Measurements from ENCODE around the gene TFF2.

Gene TFF2

GRCh38 chr21:42378418-42378817 lies 27.6 kb upstream of the TFF2 start:
- Histone ChIP-seq H3K4me3 (IDR thresholded peaks at IDR 0.05; ENCODE audit: insufficient read depth, low read depth, low read length) (no peak overlapping the region), H4K20me1 (ENCODE audit: insufficient read depth) (no peaks in the 10 kb centered on the region), H3K36me3 (ENCODE audit: insufficient read depth) (no peaks in the 10 kb centered on the region), H2AFZ (ENCODE audit: low read depth) (no peak overlapping the region), H3K79me2 (ENCODE audit: insufficient read depth, low read depth) (no peaks in the 10 kb centered on the region), H3K9ac (no peak overlapping the region), H3K4me2 (no peak overlapping the region), H3K4me1 (ENCODE audit: low read depth, poor library complexity, severe bottlenecking) (no peaks in the 10 kb centered on the region), H3K27ac (no peak overlapping the region), H3K27me3 (ENCODE audit: insufficient read depth, low read depth) (peaks cover 56% of the 10 kb centered on the region)
- TF ChIP-seq, protein P1, sequence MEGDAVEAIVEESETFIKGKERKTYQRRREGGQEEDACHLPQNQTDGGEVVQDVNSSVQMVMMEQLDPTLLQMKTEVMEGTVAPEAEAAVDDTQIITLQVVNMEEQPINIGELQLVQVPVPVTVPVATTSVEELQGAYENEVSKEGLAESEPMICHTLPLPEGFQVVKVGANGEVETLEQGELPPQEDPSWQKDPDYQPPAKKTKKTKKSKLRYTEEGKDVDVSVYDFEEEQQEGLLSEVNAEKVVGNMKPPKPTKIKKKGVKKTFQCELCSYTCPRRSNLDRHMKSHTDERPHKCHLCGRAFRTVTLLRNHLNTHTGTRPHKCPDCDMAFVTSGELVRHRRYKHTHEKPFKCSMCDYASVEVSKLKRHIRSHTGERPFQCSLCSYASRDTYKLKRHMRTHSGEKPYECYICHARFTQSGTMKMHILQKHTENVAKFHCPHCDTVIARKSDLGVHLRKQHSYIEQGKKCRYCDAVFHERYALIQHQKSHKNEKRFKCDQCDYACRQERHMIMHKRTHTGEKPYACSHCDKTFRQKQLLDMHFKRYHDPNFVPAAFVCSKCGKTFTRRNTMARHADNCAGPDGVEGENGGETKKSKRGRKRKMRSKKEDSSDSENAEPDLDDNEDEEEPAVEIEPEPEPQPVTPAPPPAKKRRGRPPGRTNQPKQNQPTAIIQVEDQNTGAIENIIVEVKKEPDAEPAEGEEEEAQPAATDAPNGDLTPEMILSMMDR (conservative IDR thresholded peaks at IDR 0.05; ENCODE audit: low read depth, low read length) = no peak

GRCh38 chr21:42377951-42378340 lies 27.2 kb upstream of the TFF2 start:
- Histone ChIP-seq H3K36me3 (ENCODE audit: insufficient read depth) (no peaks in the 10 kb centered on the region), H3K27ac (no peak overlapping the region), H4K20me1 (ENCODE audit: insufficient read depth) (no peaks in the 10 kb centered on the region), H2AFZ (ENCODE audit: low read depth) (no peak overlapping the region), H3K4me1 (ENCODE audit: low read depth, poor library complexity, severe bottlenecking) (no peaks in the 10 kb centered on the region), H3K27me3 (ENCODE audit: insufficient read depth, low read depth) (peaks cover 61% of the 10 kb centered on the region), H3K9ac (no peak overlapping the region), H3K4me3 (IDR thresholded peaks at IDR 0.05; ENCODE audit: insufficient read depth, low read depth, low read length) (no peak overlapping the region), H3K4me2 (no peak overlapping the region), H3K79me2 (ENCODE audit: insufficient read depth, low read depth) (no peaks in the 10 kb centered on the region)
- TF ChIP-seq, protein P1 (conservative IDR thresholded peaks at IDR 0.05; ENCODE audit: low read depth, low read length) = no peak

GRCh38 chr21:42377211-42377950 lies 26.6 kb upstream of the TFF2 start:
- H3K79me2 ChIP-seq (ENCODE audit: insufficient read depth, low read depth) = no peaks in the 10 kb centered on the region
- H3K27ac ChIP-seq = no peak overlapping the region
- no peaks in the 10 kb centered on the region for H3K4me1 ChIP-seq (ENCODE audit: low read depth, poor library complexity, severe bottlenecking)
- H3K36me3 ChIP-seq (ENCODE audit: insufficient read depth) = no peaks in the 10 kb centered on the region
- H3K4me2 ChIP-seq = no peak overlapping the region
- H3K9ac ChIP-seq = no peak overlapping the region
- peaks cover 66% of the 10 kb centered on the region for H3K27me3 ChIP-seq (ENCODE audit: insufficient read depth, low read depth)
- H4K20me1 ChIP-seq (ENCODE audit: insufficient read depth) = no peaks in the 10 kb centered on the region
- no peak overlapping the region for H2AFZ ChIP-seq (ENCODE audit: low read depth)
- TF ChIP-seq, protein P1 (conservative IDR thresholded peaks at IDR 0.05; ENCODE audit: low read depth, low read length) = no peak
- no peak overlapping the region for H3K4me3 ChIP-seq (IDR thresholded peaks at IDR 0.05; ENCODE audit: insufficient read depth, low read depth, low read length)

- Histone ChIP-seq H3K27me3 (ENCODE audit: insufficient read depth, low read depth) (peaks cover 68% of the 10 kb centered on the region), H3K79me2 (ENCODE audit: insufficient read depth, low read depth) (no peaks in the 10 kb centered on the region), H3K9ac (no peak overlapping the region), H2AFZ (ENCODE audit: low read depth) (no peak overlapping the region), H3K4me1 (ENCODE audit: low read depth, poor library complexity, severe bottlenecking) (no peaks in the 10 kb centered on the region), H3K36me3 (ENCODE audit: insufficient read depth) (no peaks in the 10 kb centered on the region), H3K4me2 (no peak overlapping the region), H4K20me1 (ENCODE audit: insufficient read depth) (no peaks in the 10 kb centered on the region), H3K4me3 (IDR thresholded peaks at IDR 0.05; ENCODE audit: insufficient read depth, low read depth, low read length) (no peak overlapping the region), H3K27ac (no peak overlapping the region)
- TF ChIP-seq, protein P1 (conservative IDR thresholded peaks at IDR 0.05; ENCODE audit: low read depth, low read length) = no peak
These were observed 25.7 kb upstream of the TFF2 start for GRCh38 chr21:42376338-42376982.
